Thoracic aorta (tissue), 2 donors: ENCODE results near the gene WDR45. TPM values are rescaled to one million over a fixed set of nuclear protein-coding genes. Genes with fewer than 3 reads are reported as not detected.

Experiments used
- ATAC-seq: fragments of 150-250 bp; one replicate; pipeline ENCODE4 v1.8.0; 2017; ENCODE audit warnings: low read depth; ENCODE audit not compliant: insufficient number of reproducible peaks, low FRiP score
- DNase-seq: peaks from one replicate; pipeline ENCODE4 v3.0.0-alpha.2; 2020; ENCODE audit warnings: low spot score
- H3K27ac ChIP-seq, 2 donors: fragments of 200-600 bp; sonication (generic); 1 replicate in 1 of 2; 2 replicates in 1 of 2; pipeline ENCODE4 v1.5.1; 2016; ENCODE audit warnings: mild to moderate bottlenecking in 2 of 2, moderate library complexity in 2 of 2
- H3K27me3 ChIP-seq: fragments of 200-600 bp; sonication (generic); replicated peaks from 2 replicates; pipeline ENCODE4 v1.6.0; 2016; ENCODE audit warnings: mild to moderate bottlenecking; ENCODE audit not compliant: insufficient read depth
- H3K36me3 ChIP-seq: fragments of 200-600 bp; sonication (generic); one replicate; pipeline ENCODE4 v1.5.1; 2016
- H3K4me1 ChIP-seq, 2 donors: fragments of 200-600 bp; sonication (generic); 1 replicate in 1 of 2; 2 replicates in 1 of 2; pipeline versions ENCODE4 v1.5.1 to v1.6.0; 2016; ENCODE audit warnings: low read depth in 2 of 2, mild to moderate bottlenecking in 1 of 2; ENCODE audit not compliant: control insufficient read depth in 1 of 2
- H3K4me3 ChIP-seq: fragments of 200-600 bp; sonication (generic); 2 replicates; pipeline ENCODE4 v1.5.1; 2016; ENCODE audit warnings: mild to moderate bottlenecking
- H3K9me3 ChIP-seq: fragments of 200-600 bp; sonication (generic); 2 replicates; pipeline ENCODE4 v1.5.1; 2016
- CTCF ChIP-seq: fragments of 200-600 bp; sonication (generic); IDR thresholded peaks from one replicate; pipeline ENCODE4 v1.5.1; 2019; ENCODE audit warnings: antibody characterized with exemption
- total RNA-seq, 2 donors: library from RNA; depleted of rRNA; stranded (reverse); fragments of >200 nt; gene quantifications; one replicate each; pipeline versions ENCODE4 v1.1.0 to v1.2.3, GENCODE V29; 2016

Gene WDR45
- total RNA-seq, 2 donors from 2014 or later, result 90.2 to 108 TPM

GRCh38 chrX:49070988-49071387, 8.7 kb downstream of the WDR45 start:
- no peak for TF ChIP-seq CTCF
- Histone ChIP-seq H3K4me3 (no peak overlapping the region), H3K36me3 (no peaks in the 10 kb centered on the region), H3K4me1 (peaks cover 0 to 8% of the 10 kb centered on the region in 2 donors), H3K9me3 (no peaks in the 10 kb centered on the region), H3K27ac (no peak overlapping the region), H3K27me3 (no peaks in the 10 kb centered on the region)
- DNase-seq (no peak), ATAC-seq (no peak)

GRCh38 chrX:49069038-49069437, 10.6 kb downstream of the WDR45 start:
- Histone ChIP-seq H3K36me3 (no peaks in the 10 kb centered on the region), H3K27me3 (no peaks in the 10 kb centered on the region), H3K4me3 (no peak overlapping the region), H3K4me1 (peaks cover 0 to 8% of the 10 kb centered on the region in 2 donors), H3K9me3 (no peaks in the 10 kb centered on the region), H3K27ac (no peak overlapping the region)
- no peak for DNase-seq
- ATAC-seq, result no peak
- TF ChIP-seq CTCF, result no peak

GRCh38 chrX:49067285-49068120, 12.2 kb downstream of the WDR45 start:
- DNase-seq, result no peak
- Histone ChIP-seq H3K4me3 (no peak overlapping the region), H3K4me1 (peaks cover 0 to 2% of the 10 kb centered on the region in 2 donors), H3K9me3 (no peaks in the 10 kb centered on the region), H3K36me3 (no peaks in the 10 kb centered on the region), H3K27ac (no peak overlapping the region), H3K27me3 (no peaks in the 10 kb centered on the region)
- ATAC-seq, result no peak
- TF ChIP-seq CTCF, result no peak

- DNase-seq, result no peak
- Histone ChIP-seq H3K4me1 (no peaks in the 10 kb centered on the region), H3K9me3 (no peaks in the 10 kb centered on the region), H3K27me3 (no peaks in the 10 kb centered on the region), H3K27ac (no peak overlapping the region), H3K4me3 (no peak overlapping the region), H3K36me3 (no peaks in the 10 kb centered on the region)
- no peak for ATAC-seq
- TF ChIP-seq CTCF, result no peak
These were observed 13.0 kb downstream of the WDR45 start for GRCh38 chrX:49066690-49067089.

- no peaks in the 10 kb centered on the region for H3K4me1 ChIP-seq
- no peak overlapping the region for H3K27ac ChIP-seq
- no peaks in the 10 kb centered on the region for H3K27me3 ChIP-seq
- no peak for ATAC-seq
- H3K36me3 ChIP-seq, result no peaks in the 10 kb centered on the region
- H3K9me3 ChIP-seq, result no peaks in the 10 kb centered on the region
- H3K4me3 ChIP-seq, result no peak overlapping the region
- no peak for DNase-seq
- TF ChIP-seq CTCF, result no peak
These were observed 13.4 kb downstream of the WDR45 start for GRCh38 chrX:49066278-49066677.
